HCT116 (cell line): Measurements from ENCODE around the gene PIK3C2A.

ENCODE experiments used
- ELF1 ChIP-seq: IDR thresholded peaks from 2 replicates; pipeline ENCODE4 v1.6.1; 2012; ENCODE audit warnings: low read depth, borderline replicate concordance
- EZH2 ChIP-seq: fragments of 200-600 bp; sonication (generic); IDR thresholded peaks from 2 replicates; pipeline ENCODE4 v1.6.1; 2017; ENCODE audit warnings: antibody characterized with exemption, mixed run types
- JUND ChIP-seq: IDR thresholded peaks from 2 replicates; pipeline ENCODE4 v1.6.1; 2012
- POLR2A ChIP-seq: IDR thresholded peaks from 2 replicates; pipeline ENCODE4 v1.7.0; 2011; ENCODE audit warnings: borderline replicate concordance; ENCODE audit not compliant: insufficient read depth, insufficient read length; ENCODE audit errors: extremely low read depth
- POLR2AphosphoS5 ChIP-seq: IDR thresholded peaks from 2 replicates; pipeline ENCODE4 v1.6.1; 2011; ENCODE audit warnings: mild to moderate bottlenecking, low read depth, low read length, moderate library complexity
- RAD21 ChIP-seq: IDR thresholded peaks from 2 replicates; pipeline ENCODE4 v1.6.1; 2012; ENCODE audit warnings: low read depth, mild to moderate bottlenecking
- ZFX ChIP-seq: fragments of 450-650 bp; IDR thresholded peaks from 2 replicates; pipeline ENCODE4 v1.6.1; 2017
- ZNF274 ChIP-seq: fragments of 200-500 bp; sonication (Bioruptor generic); IDR thresholded peaks from 2 replicates; pipeline ENCODE4 v1.6.1; 2014; ENCODE audit warnings: mild to moderate bottlenecking, low read depth, low read length, inconsistent platforms
- TF ChIP-seq, protein P1 (sequence below), 3 experiments: fragments of 200-600 bp in 1 of 3; sonication (generic) in 1 of 3; IDR thresholded peaks in 2 of 3; conservative IDR thresholded peaks in 1 of 3; 2 replicates each; pipeline ENCODE4 v1.5.1; 2012 to 2017; ENCODE audit warnings: low read depth in 2 of 3, low read length in 2 of 3, antibody characterized with exemption in 1 of 3, borderline replicate concordance in 1 of 3, control low read depth in 1 of 3, mild to moderate bottlenecking in 1 of 3, mixed read lengths in 1 of 3, mixed run types in 1 of 3, moderate library complexity in 1 of 3; ENCODE audit not compliant: insufficient read depth in 1 of 3
- TF ChIP-seq, protein P2 (sequence below): IDR thresholded peaks from 2 replicates; pipeline ENCODE4 v1.6.1; 2012; ENCODE audit warnings: low read depth
- TF ChIP-seq, protein P3 (sequence below): IDR thresholded peaks from 2 replicates; pipeline ENCODE4 v1.6.1; 2012

DNA sequence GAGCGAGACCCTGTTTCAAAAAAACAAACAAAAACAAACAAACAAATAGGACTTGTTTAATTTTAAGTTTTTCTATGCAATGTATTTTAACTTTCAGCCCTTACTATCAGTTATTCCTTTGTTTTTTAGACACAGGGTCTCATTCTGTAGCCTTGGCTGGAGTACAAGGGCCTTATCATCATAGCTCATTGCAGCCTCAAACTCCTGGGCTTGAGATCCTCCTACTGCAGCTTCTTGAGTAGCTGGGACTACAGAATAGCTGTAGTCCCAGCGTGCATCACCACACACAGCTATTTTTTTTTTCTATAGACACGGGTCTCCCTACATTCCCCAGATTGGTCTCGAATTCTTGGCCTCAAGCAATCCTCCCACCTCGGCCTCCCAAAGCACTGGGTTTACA lies 44.5 kb downstream of the PIK3C2A start:
- no peak for TF ChIP-seq POLR2AphosphoS5
- no peak for TF ChIP-seq ZNF274
- TF ChIP-seq, protein P1, sequence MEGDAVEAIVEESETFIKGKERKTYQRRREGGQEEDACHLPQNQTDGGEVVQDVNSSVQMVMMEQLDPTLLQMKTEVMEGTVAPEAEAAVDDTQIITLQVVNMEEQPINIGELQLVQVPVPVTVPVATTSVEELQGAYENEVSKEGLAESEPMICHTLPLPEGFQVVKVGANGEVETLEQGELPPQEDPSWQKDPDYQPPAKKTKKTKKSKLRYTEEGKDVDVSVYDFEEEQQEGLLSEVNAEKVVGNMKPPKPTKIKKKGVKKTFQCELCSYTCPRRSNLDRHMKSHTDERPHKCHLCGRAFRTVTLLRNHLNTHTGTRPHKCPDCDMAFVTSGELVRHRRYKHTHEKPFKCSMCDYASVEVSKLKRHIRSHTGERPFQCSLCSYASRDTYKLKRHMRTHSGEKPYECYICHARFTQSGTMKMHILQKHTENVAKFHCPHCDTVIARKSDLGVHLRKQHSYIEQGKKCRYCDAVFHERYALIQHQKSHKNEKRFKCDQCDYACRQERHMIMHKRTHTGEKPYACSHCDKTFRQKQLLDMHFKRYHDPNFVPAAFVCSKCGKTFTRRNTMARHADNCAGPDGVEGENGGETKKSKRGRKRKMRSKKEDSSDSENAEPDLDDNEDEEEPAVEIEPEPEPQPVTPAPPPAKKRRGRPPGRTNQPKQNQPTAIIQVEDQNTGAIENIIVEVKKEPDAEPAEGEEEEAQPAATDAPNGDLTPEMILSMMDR (IDR thresholded peaks at IDR 0.05 in 2 of 3, conservative IDR thresholded peaks at IDR 0.05 in 1 of 3; ENCODE audit: borderline replicate concordance in 1 of 3, insufficient read depth in 1 of 3, low read depth in 2 of 3, low read length in 2 of 3), result no peak
- no peak for TF ChIP-seq POLR2A
- TF ChIP-seq, protein P2, sequence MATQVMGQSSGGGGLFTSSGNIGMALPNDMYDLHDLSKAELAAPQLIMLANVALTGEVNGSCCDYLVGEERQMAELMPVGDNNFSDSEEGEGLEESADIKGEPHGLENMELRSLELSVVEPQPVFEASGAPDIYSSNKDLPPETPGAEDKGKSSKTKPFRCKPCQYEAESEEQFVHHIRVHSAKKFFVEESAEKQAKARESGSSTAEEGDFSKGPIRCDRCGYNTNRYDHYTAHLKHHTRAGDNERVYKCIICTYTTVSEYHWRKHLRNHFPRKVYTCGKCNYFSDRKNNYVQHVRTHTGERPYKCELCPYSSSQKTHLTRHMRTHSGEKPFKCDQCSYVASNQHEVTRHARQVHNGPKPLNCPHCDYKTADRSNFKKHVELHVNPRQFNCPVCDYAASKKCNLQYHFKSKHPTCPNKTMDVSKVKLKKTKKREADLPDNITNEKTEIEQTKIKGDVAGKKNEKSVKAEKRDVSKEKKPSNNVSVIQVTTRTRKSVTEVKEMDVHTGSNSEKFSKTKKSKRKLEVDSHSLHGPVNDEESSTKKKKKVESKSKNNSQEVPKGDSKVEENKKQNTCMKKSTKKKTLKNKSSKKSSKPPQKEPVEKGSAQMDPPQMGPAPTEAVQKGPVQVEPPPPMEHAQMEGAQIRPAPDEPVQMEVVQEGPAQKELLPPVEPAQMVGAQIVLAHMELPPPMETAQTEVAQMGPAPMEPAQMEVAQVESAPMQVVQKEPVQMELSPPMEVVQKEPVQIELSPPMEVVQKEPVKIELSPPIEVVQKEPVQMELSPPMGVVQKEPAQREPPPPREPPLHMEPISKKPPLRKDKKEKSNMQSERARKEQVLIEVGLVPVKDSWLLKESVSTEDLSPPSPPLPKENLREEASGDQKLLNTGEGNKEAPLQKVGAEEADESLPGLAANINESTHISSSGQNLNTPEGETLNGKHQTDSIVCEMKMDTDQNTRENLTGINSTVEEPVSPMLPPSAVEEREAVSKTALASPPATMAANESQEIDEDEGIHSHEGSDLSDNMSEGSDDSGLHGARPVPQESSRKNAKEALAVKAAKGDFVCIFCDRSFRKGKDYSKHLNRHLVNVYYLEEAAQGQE, result no peak
- no peak for TF ChIP-seq ZFX
- TF ChIP-seq EZH2, result no peak
- TF ChIP-seq, protein P3, sequence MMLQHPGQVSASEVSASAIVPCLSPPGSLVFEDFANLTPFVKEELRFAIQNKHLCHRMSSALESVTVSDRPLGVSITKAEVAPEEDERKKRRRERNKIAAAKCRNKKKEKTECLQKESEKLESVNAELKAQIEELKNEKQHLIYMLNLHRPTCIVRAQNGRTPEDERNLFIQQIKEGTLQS, result no peak
- TF ChIP-seq ELF1, result no peak
- TF ChIP-seq JUND, result no peak
- no peak for TF ChIP-seq RAD21
